ENCODE measurements around the gene ROBO4. TPM values are rescaled to one million over a fixed set of nuclear protein-coding genes. Genes with fewer than 3 reads are reported as not detected.

ROBO4 gene
- total RNA-seq, 1 donor from 2014 or later: 0.25 TPM

DNA sequence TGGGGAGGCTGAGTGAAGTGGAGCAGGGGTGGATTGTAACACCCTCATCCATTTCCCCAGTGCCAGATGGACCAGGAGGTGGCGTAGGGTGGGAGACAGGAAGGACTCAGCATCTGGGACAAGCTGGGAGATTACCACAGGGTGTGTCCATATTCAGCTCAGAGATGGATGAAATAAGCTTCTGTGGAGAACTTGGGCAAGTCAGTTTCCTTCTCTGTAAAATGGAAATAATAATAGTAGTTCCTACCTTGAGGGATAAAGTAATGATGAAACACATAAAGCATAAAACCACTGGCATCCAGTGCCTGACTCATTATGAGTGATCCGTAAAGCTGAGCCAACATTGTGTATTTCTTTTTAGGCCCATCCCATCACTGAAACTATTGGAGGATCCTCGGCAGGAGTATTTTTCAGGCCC lies 607 bp upstream of the ROBO4 start:
- Histone ChIP-seq H3K4me3 (ENCODE audit: insufficient read depth, low read depth, low read length) (no peak overlapping the region), H3K9me3 (ENCODE audit: insufficient read depth, low read depth, low read length) (no peaks in the 10 kb centered on the region), H3K27me3 (ENCODE audit: insufficient read depth, low read length) (no peaks in the 10 kb centered on the region), H3K27ac (ENCODE audit: low read depth, low read length) (peak overlapping the region; percentile 89), H3K36me3 (ENCODE audit: insufficient read depth, low read length) (no peaks in the 10 kb centered on the region), H3K9ac (ENCODE audit: low read length) (peak overlapping the region; percentile 65), H4K20me1 (ENCODE audit: insufficient read depth, low read length) (no peaks in the 10 kb centered on the region), H3K79me2 (ENCODE audit: insufficient read depth, low read length) (no peaks in the 10 kb centered on the region), H2AFZ (ENCODE audit: low read depth, low read length) (peak overlapping the region; percentile 61), H3K4me1 (ENCODE audit: insufficient read depth, low read length) (peaks cover 50% of the 10 kb centered on the region), H3K4me2 (ENCODE audit: low read length) (peak overlapping the region; percentile 77)
- Mint-ChIP-seq H3K4me3 (ENCODE audit: unreplicated experiment) (peak overlapping the region; percentile 27), H3K36me3 (ENCODE audit: low read depth, unreplicated experiment) (no peaks in the 10 kb centered on the region), H3K9me3 (ENCODE audit: unreplicated experiment) (peaks cover 2% of the 10 kb centered on the region), H3K27me3 (ENCODE audit: low read depth, unreplicated experiment) (peaks cover 21% of the 10 kb centered on the region), H3K4me1 (ENCODE audit: low read depth, unreplicated experiment) (peaks cover 30% of the 10 kb centered on the region), H3K27ac (ENCODE audit: unreplicated experiment) (peak overlapping the region; percentile 94)
- FAIRE-seq: peak; percentile 97
- TF ChIP-seq EZH2 (IDR thresholded peaks at IDR 0.05; ENCODE audit: insufficient read depth, low read length): no peak
- TF ChIP-seq, protein P1, sequence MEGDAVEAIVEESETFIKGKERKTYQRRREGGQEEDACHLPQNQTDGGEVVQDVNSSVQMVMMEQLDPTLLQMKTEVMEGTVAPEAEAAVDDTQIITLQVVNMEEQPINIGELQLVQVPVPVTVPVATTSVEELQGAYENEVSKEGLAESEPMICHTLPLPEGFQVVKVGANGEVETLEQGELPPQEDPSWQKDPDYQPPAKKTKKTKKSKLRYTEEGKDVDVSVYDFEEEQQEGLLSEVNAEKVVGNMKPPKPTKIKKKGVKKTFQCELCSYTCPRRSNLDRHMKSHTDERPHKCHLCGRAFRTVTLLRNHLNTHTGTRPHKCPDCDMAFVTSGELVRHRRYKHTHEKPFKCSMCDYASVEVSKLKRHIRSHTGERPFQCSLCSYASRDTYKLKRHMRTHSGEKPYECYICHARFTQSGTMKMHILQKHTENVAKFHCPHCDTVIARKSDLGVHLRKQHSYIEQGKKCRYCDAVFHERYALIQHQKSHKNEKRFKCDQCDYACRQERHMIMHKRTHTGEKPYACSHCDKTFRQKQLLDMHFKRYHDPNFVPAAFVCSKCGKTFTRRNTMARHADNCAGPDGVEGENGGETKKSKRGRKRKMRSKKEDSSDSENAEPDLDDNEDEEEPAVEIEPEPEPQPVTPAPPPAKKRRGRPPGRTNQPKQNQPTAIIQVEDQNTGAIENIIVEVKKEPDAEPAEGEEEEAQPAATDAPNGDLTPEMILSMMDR (IDR thresholded peaks at IDR 0.05; ENCODE audit: insufficient read depth, low read depth, low read length): no peak
- DNase-seq (ENCODE audit: low read depth): peak; percentile 92

DNA sequence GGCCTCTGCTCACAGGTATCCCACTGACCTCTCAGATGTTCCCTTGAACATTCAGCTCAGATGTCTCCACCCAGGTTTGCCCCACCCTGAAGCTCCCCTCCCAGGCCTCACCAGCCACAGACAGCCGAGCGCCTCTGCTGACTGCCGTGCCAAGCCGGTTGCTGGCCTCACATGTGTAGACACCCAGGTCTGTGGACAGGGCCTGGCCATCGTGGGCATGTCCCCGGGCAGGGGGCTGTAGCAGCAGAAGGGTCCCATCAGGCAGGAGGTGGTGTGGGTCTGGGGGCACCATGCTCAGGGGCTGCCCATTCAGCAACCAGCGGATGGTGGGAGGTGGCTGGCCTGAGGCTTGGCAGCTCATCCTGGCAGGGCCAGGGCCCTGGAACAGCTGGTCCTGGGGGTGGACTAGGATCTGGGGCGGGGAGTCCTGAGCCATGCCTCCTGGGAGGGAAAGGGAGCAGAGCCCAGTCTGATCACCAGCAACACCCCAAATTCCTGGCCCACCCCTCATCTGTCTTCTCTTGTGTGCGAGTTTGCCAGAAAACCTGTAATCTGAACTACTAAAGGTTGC lies 759 bp downstream of the ROBO4 start:
- Mint-ChIP-seq H3K36me3 (ENCODE audit: low read depth, unreplicated experiment) (no peaks in the 10 kb centered on the region), H3K27ac (ENCODE audit: unreplicated experiment) (peak overlapping the region; percentile 58), H3K27me3 (ENCODE audit: low read depth, unreplicated experiment) (peaks cover 35% of the 10 kb centered on the region), H3K4me1 (ENCODE audit: low read depth, unreplicated experiment) (peaks cover 30% of the 10 kb centered on the region), H3K4me3 (ENCODE audit: unreplicated experiment) (no peak overlapping the region), H3K9me3 (ENCODE audit: unreplicated experiment) (peaks cover 2% of the 10 kb centered on the region)
- FAIRE-seq: no peak
- DNase-seq (ENCODE audit: low read depth): no peak
- Histone ChIP-seq H3K9ac (ENCODE audit: low read length) (peak overlapping the region; percentile 41), H3K27me3 (ENCODE audit: insufficient read depth, low read length) (no peaks in the 10 kb centered on the region), H3K4me2 (ENCODE audit: low read length) (peak overlapping the region; percentile 77), H4K20me1 (ENCODE audit: insufficient read depth, low read length) (no peaks in the 10 kb centered on the region), H3K4me3 (ENCODE audit: insufficient read depth, low read depth, low read length) (no peak overlapping the region), H2AFZ (ENCODE audit: low read depth, low read length) (no peak overlapping the region), H3K36me3 (ENCODE audit: insufficient read depth, low read length) (no peaks in the 10 kb centered on the region), H3K9me3 (ENCODE audit: insufficient read depth, low read depth, low read length) (no peaks in the 10 kb centered on the region), H3K27ac (ENCODE audit: low read depth, low read length) (no peak overlapping the region), H3K79me2 (ENCODE audit: insufficient read depth, low read length) (no peaks in the 10 kb centered on the region), H3K4me1 (ENCODE audit: insufficient read depth, low read length) (peaks cover 50% of the 10 kb centered on the region)
- no peak for TF ChIP-seq EZH2 (IDR thresholded peaks at IDR 0.05; ENCODE audit: insufficient read depth, low read length)
- TF ChIP-seq, protein P1 (IDR thresholded peaks at IDR 0.05; ENCODE audit: insufficient read depth, low read depth, low read length): no peak

DNA sequence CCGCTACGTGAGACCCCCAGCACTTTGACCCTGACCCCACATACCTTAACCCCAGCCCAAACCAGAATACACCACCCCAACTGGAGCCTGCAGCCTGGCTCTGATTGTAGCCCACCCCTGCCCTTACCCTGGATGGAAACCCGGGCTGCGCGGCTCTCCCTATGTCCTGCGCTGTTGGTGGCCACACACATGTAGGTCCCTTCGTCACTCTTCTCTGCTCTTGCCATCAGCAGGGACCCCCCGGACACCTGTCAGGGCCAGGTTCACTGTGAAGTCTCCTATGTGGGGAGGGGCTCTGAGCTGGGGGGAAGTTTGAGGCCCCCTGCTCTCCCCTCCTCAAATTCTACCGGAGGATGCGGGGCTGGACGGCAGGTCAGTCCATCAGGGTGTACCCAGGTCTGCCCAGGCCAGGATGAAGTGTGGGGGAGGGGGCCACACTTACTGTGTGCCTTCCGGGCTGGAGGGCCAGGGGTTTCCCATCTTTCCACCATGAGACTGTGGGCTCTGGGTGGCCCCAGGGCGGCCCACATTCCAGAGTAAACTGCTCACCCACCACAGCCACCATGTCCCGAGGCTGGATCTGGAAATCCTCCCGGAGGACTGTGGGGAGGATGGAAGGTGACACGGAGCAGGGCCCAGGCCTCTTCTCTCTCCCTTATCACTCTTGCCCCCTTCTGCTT lies 1.5 kb downstream of the ROBO4 start:
- peaks cover 38% of the 10 kb centered on the region for H3K27me3 Mint-ChIP-seq (ENCODE audit: low read depth, unreplicated experiment)

More for the DNA sequence above, 1.5 kb downstream of the ROBO4 start:
- H3K27ac Mint-ChIP-seq (ENCODE audit: unreplicated experiment): peak overlapping the region; percentile 58
- H3K9me3 ChIP-seq (ENCODE audit: insufficient read depth, low read depth, low read length): no peaks in the 10 kb centered on the region
- no peak overlapping the region for H3K4me2 ChIP-seq (ENCODE audit: low read length)
- H3K4me3 Mint-ChIP-seq (ENCODE audit: unreplicated experiment): no peak overlapping the region
- H3K9me3 Mint-ChIP-seq (ENCODE audit: unreplicated experiment): no peaks in the 10 kb centered on the region
- no peaks in the 10 kb centered on the region for H3K79me2 ChIP-seq (ENCODE audit: insufficient read depth, low read length)
- H3K36me3 Mint-ChIP-seq (ENCODE audit: low read depth, unreplicated experiment): no peaks in the 10 kb centered on the region
- peaks cover 30% of the 10 kb centered on the region for H3K4me1 Mint-ChIP-seq (ENCODE audit: low read depth, unreplicated experiment)
- no peaks in the 10 kb centered on the region for H3K36me3 ChIP-seq (ENCODE audit: insufficient read depth, low read length)
- H2AFZ ChIP-seq (ENCODE audit: low read depth, low read length): no peak overlapping the region
- no peaks in the 10 kb centered on the region for H3K27me3 ChIP-seq (ENCODE audit: insufficient read depth, low read length)
- H3K9ac ChIP-seq (ENCODE audit: low read length): no peak overlapping the region
- H3K4me3 ChIP-seq (ENCODE audit: insufficient read depth, low read depth, low read length): no peak overlapping the region
- FAIRE-seq (no peak), DNase-seq (ENCODE audit: low read depth) (peak; percentile 24)
- TF ChIP-seq, protein P1 (IDR thresholded peaks at IDR 0.05; ENCODE audit: insufficient read depth, low read depth, low read length): no peak
- TF ChIP-seq EZH2 (IDR thresholded peaks at IDR 0.05; ENCODE audit: insufficient read depth, low read length): no peak
- H4K20me1 ChIP-seq (ENCODE audit: insufficient read depth, low read length): no peaks in the 10 kb centered on the region
- no peak overlapping the region for H3K27ac ChIP-seq (ENCODE audit: low read depth, low read length)
- peaks cover 49% of the 10 kb centered on the region for H3K4me1 ChIP-seq (ENCODE audit: insufficient read depth, low read length)
